NCI-H1105 treated with DMSO at 0.1 percent for 48 hours (cell line): ENCODE data around the gene GMCL1.
"Not testable (repeated sequence)": the region's sequence is repeated elsewhere in the genome, so short reads cannot be mapped to it uniquely, and the experiment has no call there.

Source experiments
- DNase-seq: peaks from one replicate; lab custom pipeline; 2025; lab: John Stamatoyannopoulos, UW

GMCL1 gene

GRCh38 chr2:69829256-69830044 is at the start of gene GMCL1:
GMCL1 (plus strand) TSS chr2:69829660; CDS start chr2:69829893, 233 bp downstream.
- peak; percentile 93 for DNase-seq

- DNase-seq, result no peak
These were observed 48.5 kb upstream of the GMCL1 start for GRCh38 chr2:69780921-69781320.

- peak; percentile 19 for DNase-seq
These were observed 47.9 kb upstream of the GMCL1 start for GRCh38 chr2:69781321-69782248.

- no peak for DNase-seq
These were observed 45.2 kb upstream of the GMCL1 start for GRCh38 chr2:69784228-69784627.

GRCh38 chr2:69785358-69785757 is 44.1 kb upstream of the GMCL1 start:
- no peak for DNase-seq

GRCh38 chr2:69786052-69786560 is 43.4 kb upstream of the GMCL1 start:
- DNase-seq, result no peak

GRCh38 chr2:69789175-69789721 is 40.2 kb upstream of the GMCL1 start:
- DNase-seq, result no peak

GRCh38 chr2:69789772-69790600 is 39.5 kb upstream of the GMCL1 start:
- no peak for DNase-seq

GRCh38 chr2:69790601-69790959 is 38.9 kb upstream of the GMCL1 start:
- no peak for DNase-seq

GRCh38 chr2:69791045-69791444 is 38.4 kb upstream of the GMCL1 start:
- no peak for DNase-seq

GRCh38 chr2:69796174-69796573 is 33.3 kb upstream of the GMCL1 start:
- DNase-seq, result no peak

GRCh38 chr2:69797235-69797634 is 32.2 kb upstream of the GMCL1 start:
- DNase-seq, result no peak

- DNase-seq, result no peak
These were observed 31.6 kb upstream of the GMCL1 start for GRCh38 chr2:69797836-69798289.

GRCh38 chr2:69798290-69798908 is 31.1 kb upstream of the GMCL1 start:
- no peak for DNase-seq

GRCh38 chr2:69798909-69799526 is 30.4 kb upstream of the GMCL1 start:
- DNase-seq, result no peak

GRCh38 chr2:69801745-69802290 is 27.6 kb upstream of the GMCL1 start:
- DNase-seq, result no peak

GRCh38 chr2:69802781-69803367 is 26.6 kb upstream of the GMCL1 start:
- not testable (repeated sequence) for DNase-seq

GRCh38 chr2:69804416-69804815 is 25.0 kb upstream of the GMCL1 start:
- no peak for DNase-seq

- no peak for DNase-seq
These were observed 23.6 kb upstream of the GMCL1 start for GRCh38 chr2:69805887-69806286.
